DOHH2 (cell line): ENCODE results near the gene ECI2.

Source experiments
- EZH2phosphoT487 ChIP-seq: fragments of 200-600 bp; sonication (generic); IDR thresholded peaks from 2 replicates; pipeline ENCODE4 v1.6.1; 2017; ENCODE audit warnings: borderline replicate concordance, mild to moderate bottlenecking, antibody characterized with exemption, low read length, moderate library complexity, mixed read lengths
- TF ChIP-seq, protein P1 (sequence below): fragments of 200-600 bp; sonication (generic); IDR thresholded peaks from one replicate; pipeline ENCODE4 v1.5.1; 2014; ENCODE audit warnings: antibody characterized with exemption, mild to moderate bottlenecking, low read depth, low read length; ENCODE audit not compliant: poor library complexity, severe bottlenecking

- TF ChIP-seq, protein P1, sequence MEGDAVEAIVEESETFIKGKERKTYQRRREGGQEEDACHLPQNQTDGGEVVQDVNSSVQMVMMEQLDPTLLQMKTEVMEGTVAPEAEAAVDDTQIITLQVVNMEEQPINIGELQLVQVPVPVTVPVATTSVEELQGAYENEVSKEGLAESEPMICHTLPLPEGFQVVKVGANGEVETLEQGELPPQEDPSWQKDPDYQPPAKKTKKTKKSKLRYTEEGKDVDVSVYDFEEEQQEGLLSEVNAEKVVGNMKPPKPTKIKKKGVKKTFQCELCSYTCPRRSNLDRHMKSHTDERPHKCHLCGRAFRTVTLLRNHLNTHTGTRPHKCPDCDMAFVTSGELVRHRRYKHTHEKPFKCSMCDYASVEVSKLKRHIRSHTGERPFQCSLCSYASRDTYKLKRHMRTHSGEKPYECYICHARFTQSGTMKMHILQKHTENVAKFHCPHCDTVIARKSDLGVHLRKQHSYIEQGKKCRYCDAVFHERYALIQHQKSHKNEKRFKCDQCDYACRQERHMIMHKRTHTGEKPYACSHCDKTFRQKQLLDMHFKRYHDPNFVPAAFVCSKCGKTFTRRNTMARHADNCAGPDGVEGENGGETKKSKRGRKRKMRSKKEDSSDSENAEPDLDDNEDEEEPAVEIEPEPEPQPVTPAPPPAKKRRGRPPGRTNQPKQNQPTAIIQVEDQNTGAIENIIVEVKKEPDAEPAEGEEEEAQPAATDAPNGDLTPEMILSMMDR, result no peak
- no peak for TF ChIP-seq EZH2phosphoT487
These were observed 27.0 kb upstream of the ECI2 start for GRCh38 chr6:4162370-4162769.
